H9 (cell line): Measurements from ENCODE around the gene ADSS1. TPM values are rescaled to one million over a fixed set of nuclear protein-coding genes. Genes with fewer than 3 reads are reported as not detected.

Source experiments
- DNase-seq: peaks from one replicate; pipeline ENCODE4 v3.0.0-alpha.2; 2017
- H2AFZ ChIP-seq: one replicate; pipeline ENCODE4 v1.6.1; 2013; ENCODE audit warnings: mild to moderate bottlenecking, low read length, control low read depth, moderate library complexity
- H2AK5ac ChIP-seq: 2 replicates; pipeline ENCODE4 v1.6.1; 2013; ENCODE audit warnings: low read length, control low read depth, mixed read lengths; ENCODE audit not compliant: insufficient read length
- H2BK120ac ChIP-seq: one replicate; pipeline ENCODE4 v1.6.1; 2013; ENCODE audit warnings: low read depth, mild to moderate bottlenecking, low read length, control low read depth, inconsistent platforms; ENCODE audit not compliant: poor library complexity, severe bottlenecking
- H2BK12ac ChIP-seq: 2 replicates; pipeline ENCODE4 v1.6.1; 2013; ENCODE audit warnings: low read length, control low read depth, mixed read lengths, low read depth; ENCODE audit not compliant: insufficient read length
- H2BK15ac ChIP-seq: 2 replicates; pipeline ENCODE4 v1.6.1; 2013; ENCODE audit warnings: low read depth, low read length, control low read depth
- H2BK20ac ChIP-seq: one replicate; pipeline ENCODE4 v1.6.1; 2013; ENCODE audit warnings: low read depth, mild to moderate bottlenecking, low read length, control low read depth, inconsistent platforms; ENCODE audit not compliant: poor library complexity, severe bottlenecking
- H2BK5ac ChIP-seq: 2 replicates; pipeline ENCODE4 v1.6.1; 2013; ENCODE audit warnings: low read length, control low read depth, mixed read lengths; ENCODE audit not compliant: insufficient read length
- H3K14ac ChIP-seq: 2 replicates; pipeline ENCODE4 v1.6.1; 2013; ENCODE audit warnings: low read length, control low read depth; ENCODE audit not compliant: insufficient read depth
- H3K18ac ChIP-seq: 2 replicates; pipeline ENCODE4 v1.6.1; 2013; ENCODE audit warnings: low read depth, mild to moderate bottlenecking, mixed read lengths, low read length, control low read depth; ENCODE audit not compliant: insufficient read length
- H3K23ac ChIP-seq: 2 replicates; pipeline ENCODE4 v1.6.1; 2013; ENCODE audit warnings: low read length, control low read depth, mixed read lengths, low read depth; ENCODE audit not compliant: insufficient read length
- H3K23me2 ChIP-seq: 2 replicates; pipeline ENCODE4 v1.6.1; 2013; ENCODE audit warnings: low read depth, mild to moderate bottlenecking, mixed read lengths, low read length, control low read depth; ENCODE audit not compliant: insufficient read length, poor library complexity, severe bottlenecking
- H3K27ac ChIP-seq: 2 replicates; pipeline ENCODE4 v1.5.1; 2013; ENCODE audit warnings: low read length, control low read depth, mixed read lengths, low read depth; ENCODE audit not compliant: insufficient read length
- H3K27me3 ChIP-seq: 2 replicates; pipeline ENCODE4 v1.6.1; 2013; ENCODE audit warnings: low read length, control low read depth, inconsistent platforms; ENCODE audit not compliant: insufficient read depth
- H3K4ac ChIP-seq: 2 replicates; pipeline ENCODE4 v1.6.1; 2013; ENCODE audit warnings: low read depth, mild to moderate bottlenecking, control low read depth, inconsistent platforms, low read length, moderate library complexity
- H3K4me1 ChIP-seq: 2 replicates; pipeline ENCODE4 v1.6.1; 2013; ENCODE audit warnings: low read length, control low read depth, inconsistent platforms; ENCODE audit not compliant: insufficient read depth
- H3K4me2 ChIP-seq: 2 replicates; pipeline ENCODE4 v1.6.1; 2013; ENCODE audit warnings: low read length, control low read depth, mixed read lengths; ENCODE audit not compliant: insufficient read length, insufficient read depth
- H3K56ac ChIP-seq: 2 replicates; pipeline ENCODE4 v1.6.1; 2013; ENCODE audit warnings: low read depth, mild to moderate bottlenecking, mixed read lengths, low read length, control low read depth; ENCODE audit not compliant: insufficient read length
- H3K79me1 ChIP-seq: 2 replicates; pipeline ENCODE4 v1.6.1; 2013; ENCODE audit warnings: low read depth, mild to moderate bottlenecking, moderate library complexity, low read length, control low read depth, inconsistent platforms; ENCODE audit not compliant: insufficient read depth, poor library complexity, severe bottlenecking
- H3K79me2 ChIP-seq: 2 replicates; pipeline ENCODE4 v1.6.1; 2013; ENCODE audit warnings: low read length, control low read depth, inconsistent platforms; ENCODE audit not compliant: insufficient read depth
- H3K9ac ChIP-seq: 2 replicates; pipeline ENCODE4 v1.6.1; 2013; ENCODE audit warnings: low read length, control low read depth, mixed read lengths; ENCODE audit not compliant: insufficient read length; ENCODE audit errors: extremely low read depth
- H3K9me3 ChIP-seq: one replicate; pipeline ENCODE4 v1.6.1; 2013; ENCODE audit warnings: low read depth, low read length, inconsistent platforms; ENCODE audit not compliant: control insufficient read depth
- H3T11ph ChIP-seq: one replicate; pipeline ENCODE4 v1.6.1; 2013; ENCODE audit warnings: mild to moderate bottlenecking, low read length, control low read depth, inconsistent platforms
- H4K20me1 ChIP-seq: one replicate; pipeline ENCODE4 v1.6.1; 2013; ENCODE audit not compliant: control insufficient read depth, insufficient read length, insufficient read depth
- H4K5ac ChIP-seq: 2 replicates; pipeline ENCODE4 v1.6.1; 2013; ENCODE audit warnings: low read depth, mild to moderate bottlenecking, mixed read lengths, low read length, control low read depth; ENCODE audit not compliant: insufficient read length
- H4K8ac ChIP-seq: replicated peaks from 2 replicates; pipeline ENCODE4 v1.6.1; 2013; ENCODE audit warnings: low read length, control low read depth, mixed read lengths, low read depth; ENCODE audit not compliant: insufficient read length
- H4K91ac ChIP-seq: 2 replicates; pipeline ENCODE4 v1.6.1; 2013; ENCODE audit warnings: low read depth, mild to moderate bottlenecking, moderate library complexity, mixed read lengths, low read length, control low read depth; ENCODE audit not compliant: insufficient read length
- H3K27ac Mint-ChIP-seq, 3 experiments: 2 replicates in 2 of 3; 3 replicates in 1 of 3; pipeline ENCODE4 v1.8.0; 2020 to 2021; ENCODE audit warnings: mixed read lengths in 3 of 3, mild to moderate bottlenecking in 1 of 3, moderate library complexity in 1 of 3
- H3K27me3 Mint-ChIP-seq: 2 replicates; pipeline ENCODE4 v1.8.0; 2021; ENCODE audit warnings: low read depth, mild to moderate bottlenecking, moderate library complexity, mixed read lengths
- H3K36me3 Mint-ChIP-seq, 3 experiments: 2 replicates in 2 of 3; 3 replicates in 1 of 3; pipeline ENCODE4 v1.8.0; 2020 to 2021; ENCODE audit warnings: low read depth in 3 of 3, mixed read lengths in 3 of 3; ENCODE audit not compliant: insufficient read depth in 1 of 3
- H3K4me1 Mint-ChIP-seq, 2 experiments: 2 replicates each; pipeline ENCODE4 v1.8.0; 2020; ENCODE audit warnings: mixed read lengths in 2 of 2
- H3K4me3 Mint-ChIP-seq, 2 experiments: 2 replicates in 1 of 2; 3 replicates in 1 of 2; pipeline ENCODE4 v1.8.0; 2020 to 2021; ENCODE audit warnings: mild to moderate bottlenecking in 2 of 2, mixed read lengths in 2 of 2, moderate library complexity in 1 of 2
- H3K9me3 Mint-ChIP-seq, 2 experiments: 2 replicates in 1 of 2; 3 replicates in 1 of 2; pipeline ENCODE4 v1.8.0; 2020; ENCODE audit warnings: mild to moderate bottlenecking in 2 of 2, mixed read lengths in 2 of 2, moderate library complexity in 1 of 2
- CTCF ChIP-seq: fragments of 200-600 bp; sonication (generic); conservative IDR thresholded peaks from 3 replicates; pipeline ENCODE4 v1.8.0; 2021; ENCODE audit warnings: antibody characterized with exemption, mild to moderate bottlenecking
- WGBS: extraction: QIAGEN DNeasy Blood & Tissue Kit; methylation state at CpG from one replicate; pipeline ENCODE4 v1.1.7; 2013; ENCODE audit warnings: missing lambda C conversion rate, low lambda C conversion rate, mixed read lengths; ENCODE audit not compliant: insufficient read length; ENCODE audit errors: extremely low coverage; 5-methylcytosine and 5-hydroxymethylcytosine counted together
- total RNA-seq: library from RNA; stranded (reverse); gene quantifications from 2 replicates; pipeline ENCODE4 v1.2.1, GENCODE V29; 2021

Gene ADSS1
- total RNA-seq, 1 experiment from 2014 or later: 8.5 TPM

- H3K27me3 ChIP-seq: no peaks in the 10 kb centered on the region
- no peak overlapping the region for H3K23ac ChIP-seq
- H2BK15ac ChIP-seq: no peak overlapping the region
- H4K5ac ChIP-seq: no peak overlapping the region
- no peak overlapping the region for H3K18ac ChIP-seq
- no peak overlapping the region for H2AK5ac ChIP-seq
- H2BK120ac ChIP-seq: no peak overlapping the region
- Mint-ChIP-seq H3K9me3 (peaks cover 0 to 8% of the 10 kb centered on the region in 2 experiments; a peak in 2 of 5 replicates), H3K4me1 (peaks cover 55 to 67% of the 10 kb centered on the region in 2 experiments), H3K4me3 (peak overlapping the region; percentile 56 to 72), H3K27ac (peak overlapping the region; percentile 73 to 96 (median 83); a peak in 6 of 7 replicates), H3K36me3 (no peaks in the 10 kb centered on the region; a peak in 3 of 7 replicates), H3K27me3 (peaks cover 11% of the 10 kb centered on the region)
- H3K79me1 ChIP-seq: no peaks in the 10 kb centered on the region
- H4K20me1 ChIP-seq: no peaks in the 10 kb centered on the region
- no peak overlapping the region for H2BK12ac ChIP-seq
- no peak overlapping the region for H3K4ac ChIP-seq
- peaks cover 12% of the 10 kb centered on the region for H3K23me2 ChIP-seq
- WGBS: no CpG with 5 or more reads among the region's 26 CpGs
- H2AFZ ChIP-seq: no peak overlapping the region
- H3K4me1 ChIP-seq: peaks cover 8% of the 10 kb centered on the region; the same call in 1 of the 2 replicates
- H3K14ac ChIP-seq: no peak overlapping the region
- no peak overlapping the region for H4K91ac ChIP-seq
- no peak for DNase-seq
- no peak overlapping the region for H3K27ac ChIP-seq
- no peaks in the 10 kb centered on the region for H3K9me3 ChIP-seq
- no peak overlapping the region for H3K9ac ChIP-seq
- peak overlapping the region; percentile 25 for H3K4me2 ChIP-seq
- no peaks in the 10 kb centered on the region for H3K79me2 ChIP-seq
- no peak overlapping the region for H2BK5ac ChIP-seq
- H2BK20ac ChIP-seq: no peak overlapping the region
- H3T11ph ChIP-seq: no peak overlapping the region
- no peak overlapping the region for H3K56ac ChIP-seq
- peak; percentile 44; the same call in 2 of the 3 replicates for TF ChIP-seq CTCF
- H4K8ac ChIP-seq: no peak overlapping the region
Observed at GRCh38 chr14:104680806-104681688, 43.0 kb upstream of the ADSS1 start.
